GM19328 (cell line): ENCODE results near the gene ADGRG3.

ENCODE experiments used
- ATAC-seq: cut with Tn5 transposase; IDR thresholded peaks from one replicate; pipeline ENCODE4 v1.9.1; 2021; ENCODE audit warnings: mild to moderate bottlenecking, moderate library complexity; ENCODE audit not compliant: unreplicated experiment

Gene ADGRG3

GRCh38 chr16:57645691-57646387, 22.3 kb upstream of the ADGRG3 start:
- ATAC-seq = no peak

- ATAC-seq = no peak
Measured at GRCh38 chr16:57646388-57647039, 21.6 kb upstream of the ADGRG3 start.

GRCh38 chr16:57647136-57647875, 20.8 kb upstream of the ADGRG3 start:
- no peak for ATAC-seq

- no peak for ATAC-seq
Measured at GRCh38 chr16:57648125-57648524, 20.0 kb upstream of the ADGRG3 start.

- no peak for ATAC-seq
Measured at GRCh38 chr16:57648581-57649442, 19.3 kb upstream of the ADGRG3 start.

- ATAC-seq = no peak
Measured at GRCh38 chr16:57649443-57649751, 18.7 kb upstream of the ADGRG3 start.

- no peak for ATAC-seq
Measured at GRCh38 chr16:57649846-57650245, 18.3 kb upstream of the ADGRG3 start.

GRCh38 chr16:57651344-57652333, 16.5 kb upstream of the ADGRG3 start:
- no peak for ATAC-seq

- ATAC-seq = no peak
Measured at GRCh38 chr16:57652695-57653471, 15.2 kb upstream of the ADGRG3 start.

- ATAC-seq = no peak
Measured at GRCh38 chr16:57653936-57654335, 14.2 kb upstream of the ADGRG3 start.

GRCh38 chr16:57656342-57656955, 11.7 kb upstream of the ADGRG3 start:
- no peak for ATAC-seq

- ATAC-seq = no peak
Measured at GRCh38 chr16:57657228-57657627, 10.9 kb upstream of the ADGRG3 start.

- no peak for ATAC-seq
Measured at GRCh38 chr16:57658130-57658877, 9.8 kb upstream of the ADGRG3 start.

GRCh38 chr16:57658878-57659674, 9.0 kb upstream of the ADGRG3 start:
- ATAC-seq = no peak

- no peak for ATAC-seq
Measured at GRCh38 chr16:57660715-57661463, 7.2 kb upstream of the ADGRG3 start.

- no peak for ATAC-seq
Measured at GRCh38 chr16:57661510-57661909, 6.6 kb upstream of the ADGRG3 start.
